HG03439 (cell line): ENCODE results near the gene JADE1.

ENCODE experiments used
- ATAC-seq: cut with Tn5 transposase; IDR thresholded peaks from one replicate; pipeline ENCODE4 v1.9.1; 2021; ENCODE audit warnings: mild to moderate bottlenecking, moderate library complexity; ENCODE audit not compliant: unreplicated experiment

JADE1 gene

GRCh38 chr4:128869776-128870509, 60.4 kb downstream of the JADE1 start:
- no peak for ATAC-seq

GRCh38 chr4:128871948-128872347, 62.4 kb downstream of the JADE1 start:
- ATAC-seq, result no peak

- ATAC-seq, result no peak
Measured at GRCh38 chr4:128876200-128876599, 66.7 kb downstream of the JADE1 start.

DNA sequence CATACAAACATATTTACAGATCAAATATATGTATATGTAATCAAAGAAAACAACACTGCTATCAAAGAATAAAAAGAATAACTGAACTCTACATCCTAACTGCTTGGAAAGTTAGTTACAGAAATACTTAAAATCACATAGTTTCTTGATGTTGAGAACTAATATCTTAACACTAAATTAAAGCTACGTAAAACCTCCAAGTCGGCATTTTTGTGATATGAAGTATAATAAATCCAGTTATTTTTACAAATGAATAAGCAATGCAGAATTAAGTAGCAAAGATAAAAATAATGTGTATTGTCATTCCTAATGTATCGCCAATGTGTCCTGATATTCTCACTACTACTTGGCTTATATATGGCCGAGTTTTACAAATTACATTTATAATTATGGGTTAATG, 68.4 kb downstream of the JADE1 start:
- ATAC-seq, result no peak

GRCh38 chr4:128879283-128879682, 69.8 kb downstream of the JADE1 start:
- no peak for ATAC-seq

GRCh38 chr4:128879971-128880370, 70.5 kb downstream of the JADE1 start:
- no peak for ATAC-seq

DNA sequence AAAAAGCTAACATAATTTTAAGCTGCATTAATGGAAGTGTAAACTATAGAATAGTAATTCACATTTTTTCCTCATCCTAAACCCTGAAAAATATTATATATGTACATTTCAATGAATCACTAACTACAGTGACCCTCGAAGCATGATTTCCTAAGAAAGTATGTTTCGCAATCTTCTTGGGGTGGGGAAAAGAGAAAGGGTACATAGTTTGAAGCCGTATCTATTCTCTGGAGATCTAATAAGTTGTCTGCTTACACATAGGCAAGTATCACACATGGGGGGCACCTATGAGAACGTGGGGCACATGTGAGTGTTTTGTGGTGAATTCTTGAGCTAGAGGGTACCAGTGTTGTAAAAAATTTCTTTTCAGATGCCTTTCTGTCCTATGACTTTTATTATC, 71.2 kb downstream of the JADE1 start:
- no peak for ATAC-seq

DNA sequence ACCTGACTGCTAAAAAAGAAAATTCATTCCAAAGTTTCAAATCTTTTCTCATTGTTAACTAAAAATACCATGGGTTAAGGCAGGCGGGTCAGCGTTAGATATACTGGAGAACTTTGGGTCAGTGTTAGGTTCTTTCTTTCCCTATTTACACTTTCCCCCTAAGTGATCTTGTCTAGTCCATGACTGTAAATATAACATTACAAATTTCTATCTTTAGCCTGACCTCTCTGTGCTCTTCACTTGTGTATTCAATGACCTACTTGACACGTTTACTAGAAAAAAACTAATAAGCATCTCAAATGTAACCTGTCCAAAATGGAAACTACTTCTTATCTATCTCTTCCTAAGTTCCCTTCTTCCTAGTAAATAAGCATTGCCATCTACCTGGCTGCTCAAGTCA, 95.3 kb downstream of the JADE1 start:
- no peak for ATAC-seq

GRCh38 chr4:128906581-128906980, 97.1 kb downstream of the JADE1 start:
- no peak for ATAC-seq

DNA sequence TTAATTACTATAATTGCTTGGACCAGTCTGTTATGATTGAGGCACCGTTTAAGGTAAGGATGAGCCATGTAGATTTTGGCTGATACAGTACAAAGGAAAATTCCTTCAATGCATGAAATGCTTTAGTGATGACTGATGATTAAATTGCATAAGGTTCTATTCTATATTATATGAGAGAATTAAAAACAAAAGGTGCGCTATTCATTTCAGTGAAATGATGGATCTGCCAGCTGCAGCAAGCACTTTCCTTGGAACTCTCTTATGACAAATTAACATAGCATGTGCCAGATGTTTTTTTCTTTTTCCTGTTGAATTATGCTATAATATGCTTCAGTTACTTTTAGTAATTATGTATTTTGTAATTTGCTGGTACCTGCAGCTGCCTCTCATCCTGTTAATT, 98.5 kb downstream of the JADE1 start:
- no peak for ATAC-seq

DNA sequence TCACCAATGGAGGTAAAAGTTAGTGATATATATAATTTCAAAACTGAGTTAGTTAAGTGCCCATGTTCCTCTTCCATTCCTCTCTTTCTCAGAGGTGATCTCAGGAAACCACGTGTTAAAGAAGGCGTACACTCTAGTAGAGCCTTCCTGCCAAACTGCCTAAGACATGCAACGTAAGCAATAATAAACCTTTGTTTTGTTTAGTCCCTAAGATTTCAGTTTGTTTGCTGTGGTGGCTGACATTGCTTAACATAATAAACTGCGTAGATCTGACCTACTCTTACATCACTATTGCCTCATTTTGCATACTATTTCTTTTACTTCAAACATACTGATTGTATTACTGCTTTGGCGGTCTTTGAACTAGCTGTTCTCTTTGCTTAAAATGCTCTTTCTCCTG, 99.2 kb downstream of the JADE1 start:
- ATAC-seq, result no peak

DNA sequence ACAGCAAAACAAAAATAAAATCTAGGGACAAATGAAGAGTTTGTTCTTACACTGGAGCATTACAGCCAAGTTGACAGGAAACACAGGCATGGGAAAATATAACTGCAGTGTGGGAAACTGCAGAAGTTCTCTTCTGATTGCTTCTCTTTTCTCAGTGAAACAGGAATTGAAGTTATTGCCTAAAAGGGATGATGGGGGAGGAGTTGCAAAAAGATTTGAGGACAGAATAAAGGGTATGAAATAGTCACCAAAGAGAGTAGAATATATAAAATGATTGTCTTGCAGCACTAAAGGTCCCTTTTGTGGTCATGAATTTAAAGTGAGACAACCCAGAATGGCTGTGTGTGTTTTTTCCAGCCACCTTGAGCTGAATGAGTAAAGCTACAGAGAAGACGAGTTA, 103.7 kb downstream of the JADE1 start:
- ATAC-seq, result no peak

- no peak for ATAC-seq
Measured at GRCh38 chr4:128915544-128915943, 106.0 kb downstream of the JADE1 start.

DNA sequence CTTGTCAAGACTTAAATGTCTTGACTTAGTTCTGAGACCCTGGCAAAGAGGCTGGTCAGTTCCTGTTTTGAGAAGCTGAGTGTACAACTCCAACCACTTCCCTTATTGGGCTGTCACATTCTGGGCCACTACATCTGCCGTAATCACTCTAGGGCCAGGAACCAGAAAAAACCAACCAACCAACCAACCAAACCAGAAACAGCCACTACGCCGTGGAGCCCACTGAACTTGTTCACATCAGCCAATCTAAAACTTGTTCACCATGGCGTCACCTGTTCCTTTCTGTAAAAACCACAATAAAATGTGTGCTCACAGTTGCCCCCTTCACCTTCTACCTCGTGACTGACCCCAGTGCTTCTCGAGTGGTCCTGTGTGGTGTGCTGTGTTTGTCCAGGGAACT, 107.3 kb downstream of the JADE1 start:
- peak; percentile 56 for ATAC-seq

DNA sequence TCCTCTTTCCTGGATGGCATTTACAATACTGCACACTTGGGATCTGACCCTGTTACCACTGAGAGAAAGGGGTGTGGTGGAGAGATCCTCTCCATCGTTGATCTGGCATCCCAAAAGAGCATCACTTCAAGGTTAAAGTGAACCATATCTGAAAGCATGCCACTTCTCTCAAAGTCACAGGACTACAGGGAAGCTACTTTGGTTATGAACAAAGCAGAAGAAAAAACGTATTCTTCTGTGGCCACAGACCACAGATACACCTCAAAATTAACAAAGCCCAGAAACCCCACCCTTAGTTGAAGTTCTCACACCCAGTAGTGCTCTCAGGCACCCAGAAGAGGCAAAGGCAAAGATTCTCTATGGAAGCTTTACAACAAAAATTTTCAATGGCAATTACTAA, 108.3 kb downstream of the JADE1 start:
- ATAC-seq, result no peak

- no peak for ATAC-seq
Measured at GRCh38 chr4:128921954-128922353, 112.5 kb downstream of the JADE1 start.
